Osteoblast (primary cell): ENCODE data around the gene SETDB1. TPM values are rescaled to one million over a fixed set of nuclear protein-coding genes. Genes with fewer than 3 reads are reported as not detected.

ENCODE experiments used
- DNase-seq: peaks from one replicate; pipeline ENCODE4 v3.0.0; 2011; ENCODE audit warnings: low spot score, mixed read lengths; ENCODE audit not compliant: insufficient read length; ENCODE audit errors: missing footprints
- H2AFZ ChIP-seq: 2 replicates; pipeline ENCODE4 v1.6.0; 2011; ENCODE audit warnings: mild to moderate bottlenecking, low read length
- H3K27ac ChIP-seq: 2 replicates; pipeline ENCODE4 v1.5.1; 2011; ENCODE audit warnings: mild to moderate bottlenecking, low read depth, low read length, moderate library complexity
- H3K27me3 ChIP-seq: 2 replicates; pipeline ENCODE4 v1.6.0; 2012; ENCODE audit warnings: mild to moderate bottlenecking, control low read depth, inconsistent platforms, low read length, moderate library complexity; ENCODE audit not compliant: insufficient read depth
- H3K36me3 ChIP-seq: 2 replicates; pipeline ENCODE4 v1.5.1; 2011; ENCODE audit warnings: mild to moderate bottlenecking, low read length, control low read depth, moderate library complexity; ENCODE audit not compliant: insufficient read depth
- H3K4me1 ChIP-seq: 2 replicates; pipeline ENCODE4 v1.5.1; 2011; ENCODE audit warnings: mild to moderate bottlenecking, low read length, control low read depth, moderate library complexity; ENCODE audit not compliant: insufficient read depth
- H3K4me2 ChIP-seq: 2 replicates; pipeline ENCODE4 v1.6.0; 2011; ENCODE audit warnings: mild to moderate bottlenecking, low read length; ENCODE audit not compliant: insufficient read depth
- H3K4me3 ChIP-seq: fragments of 200-600 bp; sonication (generic); 3 replicates; pipeline ENCODE4 v1.5.1; 2012; ENCODE audit warnings: mild to moderate bottlenecking, low read length, inconsistent platforms; ENCODE audit not compliant: insufficient read depth
- H3K79me2 ChIP-seq: 2 replicates; pipeline ENCODE4 v1.6.0; 2012; ENCODE audit warnings: mild to moderate bottlenecking, low read length, control low read depth, inconsistent platforms; ENCODE audit not compliant: insufficient read depth
- H3K9me3 ChIP-seq: 2 replicates; pipeline ENCODE4 v1.5.1; 2011; ENCODE audit warnings: low read depth, low read length, control low read depth
- H4K20me1 ChIP-seq: 2 replicates; pipeline ENCODE4 v1.6.0; 2012; ENCODE audit warnings: mild to moderate bottlenecking, low read length, control low read depth; ENCODE audit not compliant: insufficient read depth
- CTCF ChIP-seq: IDR thresholded peaks from 2 replicates; pipeline ENCODE4 v1.5.1; 2011; ENCODE audit warnings: mild to moderate bottlenecking, low read depth, low read length, moderate library complexity; ENCODE audit errors: extremely low read depth
- total RNA-seq: library from RNA; depleted of rRNA; stranded (reverse); fragments of >200 nt; gene quantifications from 2 replicates; pipeline ENCODE4 v1.2.3, GENCODE V29; 2012

Gene SETDB1
- total RNA-seq, 1 donor, result 42.3 TPM

GRCh38 chr1:150973836-150974579 lies 47.8 kb downstream of the SETDB1 start:
- peak; percentile 93 for DNase-seq

GRCh38 chr1:150974580-150975478 lies 48.7 kb downstream of the SETDB1 start, which contains the start of gene CERS2:
TSS of gene CERS2 (minus strand) at chr1:150974835. CDS start at chr1:150969090, 5,745 bp downstream.
- no peaks in the 10 kb centered on the region for H3K9me3 ChIP-seq
- peaks cover 44% of the 10 kb centered on the region for H3K79me2 ChIP-seq
- DNase-seq, result peak; percentile 99
- H3K27me3 ChIP-seq, result no peaks in the 10 kb centered on the region
- TF ChIP-seq CTCF, result no peak
- peaks cover 60% of the 10 kb centered on the region for H3K4me1 ChIP-seq
- peak within 1 kb of the TSS; percentile 66 for H2AFZ ChIP-seq
- no peaks in the 10 kb centered on the region for H3K36me3 ChIP-seq
- peaks cover 36% of the 10 kb centered on the region for H4K20me1 ChIP-seq
- H3K4me3 ChIP-seq, result peak within 1 kb of the TSS; percentile 95
- H3K4me2 ChIP-seq, result peak within 1 kb of the TSS; percentile 98
- peak within 1 kb of the TSS; percentile 69 for H3K27ac ChIP-seq

More at GRCh38 chr1:150973836-150974579, 47.8 kb downstream of the SETDB1 start:
- peaks cover 53% of the 10 kb centered on the region for H3K79me2 ChIP-seq
- no peaks in the 10 kb centered on the region for H3K9me3 ChIP-seq
- H3K4me2 ChIP-seq, result peak overlapping the region; percentile 98
- H4K20me1 ChIP-seq, result peaks cover 43% of the 10 kb centered on the region
- H3K4me3 ChIP-seq, result peak overlapping the region; percentile 95
- H3K27ac ChIP-seq, result peak overlapping the region; percentile 69
- H3K4me1 ChIP-seq, result peaks cover 53% of the 10 kb centered on the region
- no peaks in the 10 kb centered on the region for H3K27me3 ChIP-seq
- no peak for TF ChIP-seq CTCF
- H2AFZ ChIP-seq, result peak overlapping the region; percentile 51
- peaks cover under 1% of the 10 kb centered on the region for H3K36me3 ChIP-seq

- no peak for TF ChIP-seq CTCF
- peak; percentile 72 for DNase-seq
- Histone ChIP-seq H3K36me3 (no peaks in the 10 kb centered on the region), H3K4me1 (peaks cover 51% of the 10 kb centered on the region), H3K4me2 (no peak overlapping the region), H3K9me3 (no peaks in the 10 kb centered on the region), H3K79me2 (peaks cover 28% of the 10 kb centered on the region), H2AFZ (no peak overlapping the region), H4K20me1 (peaks cover 23% of the 10 kb centered on the region), H3K27me3 (no peaks in the 10 kb centered on the region), H3K27ac (no peak overlapping the region), H3K4me3 (no peak overlapping the region)
Observed at GRCh38 chr1:150976401-150976821, 50.2 kb downstream of the SETDB1 start.
